GM20431 (cell line): ENCODE measurements around the gene TRAF3IP1.
"Not testable (repeated sequence)": the region's sequence is repeated elsewhere in the genome, so short reads cannot be mapped to it uniquely, and the experiment has no call there.

ENCODE experiments used
- in situ Hi-C: fragments of 300-500 bp; cut with MseI, MboI; formaldehyde crosslinking; loops from one replicate; pipeline ENCODE4 v1.15.0; 2020; ENCODE audit warnings: low sequenced_read_pairs; ENCODE audit not compliant: unreplicated experiment

The TRAF3IP1 gene

DNA sequence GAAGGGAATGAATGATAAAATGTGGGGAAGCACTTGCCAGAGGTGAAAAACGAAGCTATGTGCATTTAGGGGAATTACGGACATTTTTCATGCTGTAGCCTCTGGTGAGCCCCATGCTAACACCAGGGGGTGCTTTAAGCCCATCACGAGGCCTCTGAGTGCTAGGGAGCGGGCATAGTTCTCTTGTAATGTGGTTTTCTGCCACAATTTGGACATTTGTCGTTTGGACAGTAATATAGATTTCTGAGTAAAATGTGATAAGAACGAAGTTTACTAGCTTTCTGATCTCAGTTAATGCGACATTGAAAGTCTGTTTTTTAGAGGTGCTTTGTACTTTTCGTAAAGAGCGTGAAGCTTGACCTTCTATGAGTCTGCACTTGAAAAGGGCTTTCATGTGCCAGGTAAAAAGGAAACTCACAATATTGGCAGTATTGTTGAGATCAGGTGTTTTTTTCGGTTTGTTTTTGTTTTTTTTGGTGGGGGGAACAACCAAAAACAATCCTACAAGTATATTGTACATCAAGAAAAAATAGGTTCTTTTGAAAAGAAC is 50.6 kb downstream of the TRAF3IP1 start:
- in situ Hi-C loops: no loop called here

DNA sequence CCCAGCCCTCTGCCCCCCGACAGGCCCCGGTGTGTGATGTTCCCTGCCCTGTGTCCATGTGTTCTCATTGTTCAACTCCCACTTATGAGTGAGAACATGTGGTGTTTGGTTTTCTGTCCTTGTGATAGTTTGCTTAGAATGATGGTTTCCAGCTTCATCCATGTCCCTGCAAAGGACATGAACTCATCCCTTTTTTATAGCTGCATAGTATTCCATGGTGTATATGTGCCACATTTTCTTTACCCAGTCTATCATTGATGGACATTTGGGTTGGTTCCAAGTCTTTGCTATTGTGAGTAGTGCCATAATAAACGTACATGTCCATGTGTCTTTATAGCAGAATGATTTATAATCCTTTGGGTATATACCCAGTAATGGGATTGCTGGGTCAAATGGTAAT is 52.0 kb downstream of the TRAF3IP1 start:
- in situ Hi-C loops: not testable (repeated sequence)

DNA sequence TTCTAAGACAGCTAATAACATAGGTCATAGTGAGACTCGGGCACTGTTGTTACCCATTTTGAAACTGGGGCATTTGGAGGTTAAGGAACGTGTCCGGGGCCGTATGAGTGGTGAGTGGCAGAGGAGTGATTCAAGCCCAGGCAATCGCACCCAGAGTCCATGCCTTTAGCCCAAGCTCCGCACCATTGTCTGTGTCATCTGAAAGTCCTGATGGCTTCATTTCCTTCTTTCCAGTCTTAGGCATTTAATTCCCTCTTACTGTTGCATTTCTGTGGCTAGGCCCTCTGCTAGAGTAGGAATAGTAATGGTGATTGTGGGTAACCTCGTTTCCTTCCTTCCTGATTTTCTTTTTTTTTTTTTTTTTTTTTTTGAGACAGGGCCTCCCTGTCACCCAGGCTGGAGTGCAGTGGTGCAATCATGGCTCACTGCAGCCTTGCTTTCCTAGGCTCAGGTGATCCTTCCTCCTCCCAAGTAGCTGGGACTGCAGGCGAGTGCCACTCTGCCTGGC is 56.6 kb downstream of the TRAF3IP1 start:
- in situ Hi-C loops: no loop called here

DNA sequence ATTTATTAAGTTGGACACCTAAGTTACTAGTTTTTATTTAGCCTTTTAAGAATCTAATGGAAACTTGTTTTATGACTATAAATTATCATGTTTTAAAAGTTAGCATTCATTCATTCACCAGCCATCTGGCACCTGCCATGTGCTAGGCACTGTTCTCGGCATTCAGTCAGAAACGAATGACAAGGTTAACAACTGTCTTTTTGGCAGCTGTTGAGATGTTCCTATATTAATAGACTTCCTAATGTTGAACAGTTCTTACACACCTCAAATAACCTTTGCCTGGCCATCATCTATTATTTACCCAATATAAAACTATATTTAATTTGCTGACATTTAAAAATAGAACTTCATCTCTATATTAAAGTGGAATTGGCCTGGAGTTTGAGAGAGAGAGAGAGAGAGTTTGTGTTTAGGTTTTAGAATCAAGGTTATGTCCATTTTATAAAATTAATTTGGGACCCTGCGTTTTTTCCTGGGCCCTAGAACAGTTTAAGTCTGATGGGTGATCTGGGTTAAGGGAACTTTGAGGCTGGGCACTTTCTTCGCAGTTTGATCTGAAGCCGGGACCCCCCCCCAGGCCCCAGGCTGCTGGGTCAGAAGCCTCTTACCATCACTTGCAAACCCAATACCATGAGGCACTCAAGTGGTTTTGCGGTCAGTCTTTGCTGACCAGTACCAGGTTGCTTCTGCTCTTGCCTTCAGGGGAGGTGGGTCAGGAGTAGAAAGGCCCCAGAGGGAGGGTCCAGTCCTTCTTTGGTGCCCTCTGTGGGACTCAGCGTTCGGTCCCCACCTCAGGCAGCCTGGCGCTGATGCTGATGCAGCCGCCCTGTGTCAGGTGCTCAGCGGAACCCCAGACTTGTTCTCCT is 58.1 kb downstream of the TRAF3IP1 start:
- in situ Hi-C loops: no loop called here

DNA sequence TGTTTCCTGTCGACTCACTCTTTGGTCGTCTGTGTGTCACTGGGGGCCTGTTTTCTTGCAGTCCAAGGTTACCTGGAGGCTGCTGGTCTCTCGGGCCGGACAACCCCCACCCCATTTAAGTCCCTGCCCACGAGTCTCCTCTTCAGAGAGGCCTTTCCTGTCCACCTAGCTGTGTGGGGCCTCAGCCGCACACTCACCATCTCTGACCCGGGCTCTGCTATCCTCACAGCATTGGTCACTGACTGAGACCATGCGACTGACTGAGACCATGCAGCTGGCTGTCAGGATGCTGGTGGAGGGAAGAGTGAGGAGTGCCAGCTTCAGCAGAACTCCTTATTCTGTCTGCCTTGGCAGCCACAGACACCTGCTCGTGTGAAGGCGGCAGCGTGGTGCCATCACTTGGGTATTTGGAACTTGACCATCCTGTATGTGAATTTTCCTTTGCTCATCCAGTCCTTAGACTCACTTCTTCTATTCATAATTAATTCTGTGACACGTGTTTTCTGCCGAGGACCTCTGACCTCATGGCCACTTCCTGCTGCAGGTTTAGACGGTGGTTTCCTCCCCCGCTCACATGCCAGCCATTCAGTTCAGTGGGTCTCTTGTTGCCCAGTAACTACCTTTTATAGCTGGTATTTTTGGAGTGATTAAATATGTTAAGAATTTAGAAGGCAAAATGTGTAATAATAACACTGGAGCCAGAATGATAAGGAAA is 58.9 kb downstream of the TRAF3IP1 start:
- in situ Hi-C loops: no loop called here

GRCh38 chr2:238380336-238380735 is 60.0 kb downstream of the TRAF3IP1 start:
- in situ Hi-C loops: no loop called here

DNA sequence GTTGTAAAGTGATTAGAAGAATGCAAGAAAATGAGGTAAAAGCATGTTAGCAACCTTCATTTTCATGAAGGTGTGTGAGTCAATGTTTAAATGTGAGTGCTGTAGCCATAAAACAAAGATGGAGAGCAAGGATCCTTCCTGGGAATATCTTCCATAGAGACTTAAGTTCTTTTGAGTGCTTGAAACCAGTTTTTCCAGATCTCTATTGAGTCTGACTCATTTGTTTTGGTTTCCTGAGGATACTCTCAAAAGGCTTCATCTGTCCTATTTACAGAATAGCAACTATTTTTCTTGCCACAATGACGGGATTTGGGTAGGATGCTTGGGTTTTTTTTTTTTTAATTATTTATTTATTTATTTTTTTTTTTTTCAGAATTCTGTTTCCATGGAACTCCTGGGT is 60.5 kb downstream of the TRAF3IP1 start:
- in situ Hi-C loops: no loop called here

DNA sequence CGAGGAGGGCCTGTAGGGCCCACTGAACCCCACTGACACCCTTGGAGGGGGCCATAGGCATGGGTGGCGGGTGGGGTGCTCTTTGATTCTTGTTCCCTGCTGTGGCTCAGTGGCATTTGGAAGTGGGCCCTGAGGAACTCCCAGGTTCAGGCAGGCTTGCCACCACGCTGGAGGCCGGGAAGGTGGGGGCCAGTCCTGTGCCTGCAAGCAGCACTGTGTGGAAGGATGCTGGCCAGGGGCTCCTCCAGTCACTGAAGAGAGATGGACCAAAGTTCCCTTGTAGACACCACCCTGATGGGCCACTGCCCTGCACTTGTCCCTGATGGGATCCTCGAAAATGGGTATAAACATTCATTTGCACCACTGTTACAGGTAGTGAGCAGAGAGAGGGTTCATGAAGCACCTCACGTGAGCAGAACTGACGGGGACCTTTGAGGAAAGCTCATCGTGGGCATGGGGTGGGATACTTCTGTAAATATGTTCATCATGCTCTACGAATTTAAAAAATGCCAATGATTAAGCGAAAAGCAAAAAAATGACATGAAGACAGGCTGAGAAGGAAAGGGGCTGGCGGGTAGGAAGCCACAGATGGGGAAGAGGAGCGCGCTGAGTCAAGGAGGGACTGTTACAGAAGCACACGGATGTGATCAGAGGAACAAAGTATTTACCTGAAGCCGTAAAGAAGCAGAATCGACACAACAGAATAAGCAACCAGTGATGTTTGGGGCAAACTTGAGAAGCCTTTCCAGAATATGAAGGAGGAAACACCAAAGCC is 61.2 kb downstream of the TRAF3IP1 start:
- in situ Hi-C loops: no loop called here

- in situ Hi-C loops: no loop called here
Measured at GRCh38 chr2:238382381-238382781, 62.1 kb downstream of the TRAF3IP1 start.

DNA sequence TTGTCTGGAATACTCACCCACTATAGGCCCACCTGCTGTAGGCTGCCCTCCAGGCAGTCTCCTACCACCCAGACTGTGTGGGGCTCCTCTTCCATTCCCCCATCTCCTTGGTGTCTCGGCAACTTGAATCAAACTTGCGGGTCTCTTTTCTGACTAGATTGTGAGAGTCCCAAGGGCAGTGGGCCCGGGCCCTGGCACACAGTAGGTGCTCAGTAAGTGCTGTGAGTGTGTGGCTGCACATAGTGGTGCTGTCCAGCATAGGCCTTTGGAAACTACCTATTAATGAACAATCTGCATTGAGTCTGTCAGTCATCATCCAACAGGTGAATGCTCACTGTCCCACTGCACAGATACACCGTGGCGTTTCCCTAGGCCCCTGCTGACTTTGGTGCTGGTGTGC is 62.8 kb downstream of the TRAF3IP1 start:
- in situ Hi-C loops: no loop called here

DNA sequence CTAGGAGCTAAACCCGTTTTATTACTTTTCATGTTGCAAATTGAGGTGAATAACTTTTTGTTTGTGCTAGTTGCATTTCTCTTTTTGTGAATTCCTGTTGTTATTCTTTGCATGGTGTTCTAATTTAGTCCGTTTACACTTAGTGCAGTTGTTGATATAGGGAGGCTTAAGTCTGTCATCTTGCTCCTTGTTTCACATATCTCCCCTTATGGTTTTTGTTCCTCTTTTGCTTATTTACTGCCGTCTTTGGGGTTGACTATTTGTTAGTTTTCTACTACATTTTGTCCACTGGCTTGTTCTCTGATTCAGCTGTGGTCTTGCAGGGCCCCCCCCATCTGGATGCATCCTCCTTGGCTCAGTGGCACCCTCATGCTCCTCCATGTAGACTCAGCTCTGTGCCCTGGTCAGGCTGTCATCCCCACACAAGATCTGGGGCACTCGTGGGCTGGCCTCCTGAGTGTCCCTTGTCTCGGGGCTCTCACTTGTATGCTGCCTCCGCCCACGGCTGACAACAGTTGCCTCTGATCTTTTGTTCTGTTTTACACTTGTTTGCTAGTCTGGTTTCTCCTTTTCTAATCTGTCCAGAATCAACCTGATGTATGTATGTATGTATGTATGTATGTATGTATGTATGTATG is 63.5 kb downstream of the TRAF3IP1 start:
- in situ Hi-C loops: no loop called here

DNA sequence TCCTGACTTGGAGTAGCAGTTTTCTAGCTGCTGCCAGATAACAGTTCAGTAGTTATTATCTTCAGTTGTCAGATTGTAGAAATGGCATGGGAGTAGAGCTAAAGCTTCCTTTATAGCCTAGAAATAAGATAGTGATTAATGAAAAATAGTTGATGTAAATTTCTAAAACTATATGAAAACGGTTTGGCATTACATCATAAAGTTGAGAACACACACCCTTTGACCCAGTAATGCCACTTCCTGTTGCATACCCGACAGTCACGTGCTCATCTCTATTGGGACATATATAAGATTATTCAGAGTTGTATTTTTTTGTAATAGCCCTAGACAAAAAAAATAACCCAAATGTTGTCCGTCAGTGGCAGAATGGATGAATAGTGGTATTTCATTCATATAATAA is 67.0 kb downstream of the TRAF3IP1 start:
- in situ Hi-C loops: no loop called here

- in situ Hi-C loops: no loop called here
Measured at GRCh38 chr2:238388794-238389193, 68.5 kb downstream of the TRAF3IP1 start.

GRCh38 chr2:238389988-238390589 is 69.8 kb downstream of the TRAF3IP1 start:
- in situ Hi-C loops: no loop called here

DNA sequence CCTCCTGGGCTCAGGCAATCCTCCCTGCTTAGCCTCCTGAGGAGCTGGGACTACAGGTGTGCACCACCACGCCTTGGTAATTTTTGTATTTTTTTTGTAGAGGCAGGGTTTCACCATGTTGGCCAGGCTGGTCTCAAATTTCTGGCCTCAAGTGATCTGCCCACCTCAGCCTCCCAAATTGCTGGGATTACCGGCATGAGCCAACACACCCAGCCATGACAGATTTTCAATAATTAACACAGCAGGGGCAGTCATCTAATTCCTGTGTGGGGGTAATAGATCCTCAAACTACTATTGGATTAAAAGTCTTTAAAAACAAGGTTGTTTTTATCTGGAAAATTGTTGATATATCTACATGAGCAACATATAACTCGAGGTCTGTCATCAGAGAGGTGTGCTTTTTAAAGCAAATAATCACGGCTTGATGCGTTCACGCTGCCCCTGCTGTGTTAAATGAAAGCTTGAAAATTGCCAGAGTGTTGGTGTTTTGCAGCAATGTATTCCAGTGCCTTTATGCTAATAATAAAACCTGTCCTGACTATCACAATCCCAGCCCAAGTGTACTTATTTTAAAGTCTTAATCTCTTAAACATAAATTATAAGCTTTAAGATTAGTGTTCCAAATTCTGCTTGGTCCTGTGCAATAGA is 70.8 kb downstream of the TRAF3IP1 start:
- in situ Hi-C loops: no loop called here

- in situ Hi-C loops: no loop called here
Measured at GRCh38 chr2:238396663-238397062, 76.3 kb downstream of the TRAF3IP1 start.

GRCh38 chr2:238397356-238397755 is 77.0 kb downstream of the TRAF3IP1 start:
- in situ Hi-C loops: no loop called here

GRCh38 chr2:238398577-238398976 is 78.3 kb downstream of the TRAF3IP1 start:
- in situ Hi-C loops: no loop called here

DNA sequence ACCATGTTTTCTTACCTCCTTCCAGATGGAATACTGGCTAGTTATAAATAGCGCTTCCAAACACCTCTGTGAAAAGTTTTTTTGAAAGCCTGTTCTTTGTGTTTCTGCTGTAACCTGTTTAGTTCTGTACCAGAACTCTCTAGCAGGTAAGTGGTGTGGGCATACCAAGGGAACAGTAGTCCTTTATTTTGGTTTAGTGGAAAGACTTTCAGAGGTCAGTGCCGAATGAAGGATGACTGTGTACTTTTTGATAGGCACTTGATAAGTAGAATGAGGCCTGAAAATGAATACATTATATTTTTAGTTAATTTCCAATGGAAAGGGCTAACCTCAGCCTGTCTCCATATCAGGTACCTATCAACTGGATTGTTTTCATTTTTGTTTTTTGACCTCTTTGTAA is 78.8 kb downstream of the TRAF3IP1 start:
- in situ Hi-C loops: no loop called here
